Measurements from ENCODE around the gene HDAC7. TPM values are rescaled to one million over a fixed set of nuclear protein-coding genes. Genes with fewer than 3 reads are reported as not detected.

HDAC7 gene
- polyA plus RNA-seq, 1 experiment: 67.0 TPM

- POLR2A ChIA-PET: interaction anchor here (0.6 kb wide), 1 partner anchor 64 kb away, joined by 4 read pairs; no protein-coding TSS in a partner anchor
- CTCF ChIA-PET: interaction anchor here (0.9 to 3.4 kb wide), 2 partner anchors 11 to 134 kb away, joined by 3 to 18 read pairs; no protein-coding TSS in a partner anchor
- TF ChIP-seq, protein P1, sequence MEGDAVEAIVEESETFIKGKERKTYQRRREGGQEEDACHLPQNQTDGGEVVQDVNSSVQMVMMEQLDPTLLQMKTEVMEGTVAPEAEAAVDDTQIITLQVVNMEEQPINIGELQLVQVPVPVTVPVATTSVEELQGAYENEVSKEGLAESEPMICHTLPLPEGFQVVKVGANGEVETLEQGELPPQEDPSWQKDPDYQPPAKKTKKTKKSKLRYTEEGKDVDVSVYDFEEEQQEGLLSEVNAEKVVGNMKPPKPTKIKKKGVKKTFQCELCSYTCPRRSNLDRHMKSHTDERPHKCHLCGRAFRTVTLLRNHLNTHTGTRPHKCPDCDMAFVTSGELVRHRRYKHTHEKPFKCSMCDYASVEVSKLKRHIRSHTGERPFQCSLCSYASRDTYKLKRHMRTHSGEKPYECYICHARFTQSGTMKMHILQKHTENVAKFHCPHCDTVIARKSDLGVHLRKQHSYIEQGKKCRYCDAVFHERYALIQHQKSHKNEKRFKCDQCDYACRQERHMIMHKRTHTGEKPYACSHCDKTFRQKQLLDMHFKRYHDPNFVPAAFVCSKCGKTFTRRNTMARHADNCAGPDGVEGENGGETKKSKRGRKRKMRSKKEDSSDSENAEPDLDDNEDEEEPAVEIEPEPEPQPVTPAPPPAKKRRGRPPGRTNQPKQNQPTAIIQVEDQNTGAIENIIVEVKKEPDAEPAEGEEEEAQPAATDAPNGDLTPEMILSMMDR (IDR thresholded peaks at IDR 0.05; ENCODE audit: insufficient read depth, low read depth, low read length): no peak
- DNase-seq (ENCODE audit: low read depth): no peak
- H3K27me3 ChIP-seq (ENCODE audit: control insufficient read depth, insufficient read depth, low read length): no peaks in the 10 kb centered on the region
- peaks cover 21% of the 10 kb centered on the region for H3K36me3 ChIP-seq (ENCODE audit: control insufficient read depth, insufficient read depth, low read length)
- no peak overlapping the region for H3K4me3 ChIP-seq (ENCODE audit: low read depth, low read length)
These were observed 29.6 kb upstream of the HDAC7 start for GRCh38 chr12:47849261-47849660.

DNA sequence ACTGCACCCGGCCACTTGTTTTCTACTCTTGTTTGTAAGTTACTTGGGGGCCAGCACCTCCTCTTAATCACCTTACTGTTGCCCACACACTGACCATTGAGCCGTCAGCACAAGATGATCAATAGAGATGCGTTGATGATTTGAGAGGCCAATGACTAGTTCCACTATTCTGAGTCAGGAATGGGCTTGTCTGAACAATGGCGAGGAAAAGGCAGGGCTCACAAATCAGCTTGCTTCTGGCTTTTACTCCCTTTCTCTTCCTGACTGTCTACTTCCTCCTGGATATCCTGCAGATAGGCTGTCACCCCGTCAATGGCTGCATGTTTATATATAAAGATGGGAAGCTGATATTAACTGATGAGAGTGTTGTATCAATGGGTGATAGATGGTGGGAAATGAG lies 29.1 kb upstream of the HDAC7 start:
- Histone ChIP-seq H3K4me3 (ENCODE audit: low read depth, low read length) (no peak overlapping the region), H3K36me3 (ENCODE audit: control insufficient read depth, insufficient read depth, low read length) (peaks cover 21% of the 10 kb centered on the region), H3K27me3 (ENCODE audit: control insufficient read depth, insufficient read depth, low read length) (no peaks in the 10 kb centered on the region)
- ChIA-PET POLR2A (interaction anchor here (0.6 kb wide), 1 partner anchor 64 kb away, joined by 4 read pairs; no protein-coding TSS in a partner anchor), CTCF (interaction anchor here (0.9 to 3.4 kb wide), 3 partner anchors 10 to 134 kb away, joined by 3 to 18 read pairs (median 17); no protein-coding TSS in a partner anchor)
- TF ChIP-seq, protein P1 (IDR thresholded peaks at IDR 0.05; ENCODE audit: insufficient read depth, low read depth, low read length): no peak
- DNase-seq (ENCODE audit: low read depth): no peak

GRCh38 chr12:47846294-47846996 lies 26.7 kb upstream of the HDAC7 start:
- CTCF ChIA-PET: interaction anchor here (1.0 to 3.1 kb wide), 6 partner anchors 8 to 131 kb away, joined by 3 to 17 read pairs (median 3); partner anchors contain the start of gene TMEM106C
- Histone ChIP-seq H3K36me3 (ENCODE audit: control insufficient read depth, insufficient read depth, low read length) (peaks cover 18% of the 10 kb centered on the region), H3K27me3 (ENCODE audit: control insufficient read depth, insufficient read depth, low read length) (no peaks in the 10 kb centered on the region), H3K4me3 (ENCODE audit: low read depth, low read length) (no peak overlapping the region)
- POLR2A ChIA-PET: no interaction called here
- TF ChIP-seq, protein P1 (IDR thresholded peaks at IDR 0.05; ENCODE audit: insufficient read depth, low read depth, low read length): no peak
- DNase-seq (ENCODE audit: low read depth): no peak

- TF ChIP-seq, protein P1 (IDR thresholded peaks at IDR 0.05; ENCODE audit: insufficient read depth, low read depth, low read length): no peak
- H3K4me3 ChIP-seq (ENCODE audit: low read depth, low read length): no peak overlapping the region
- DNase-seq (ENCODE audit: low read depth): no peak
- no peaks in the 10 kb centered on the region for H3K27me3 ChIP-seq (ENCODE audit: control insufficient read depth, insufficient read depth, low read length)
- peaks cover 12% of the 10 kb centered on the region for H3K36me3 ChIP-seq (ENCODE audit: control insufficient read depth, insufficient read depth, low read length)
- ChIA-PET CTCF (interaction anchor here (1.2 to 3.1 kb wide), 2 partner anchors 14 to 104 kb away, joined by 5 to 12 read pairs; no protein-coding TSS in a partner anchor), POLR2A (no interaction called here)
These were observed 25.4 kb upstream of the HDAC7 start for GRCh38 chr12:47845081-47845480.

DNA sequence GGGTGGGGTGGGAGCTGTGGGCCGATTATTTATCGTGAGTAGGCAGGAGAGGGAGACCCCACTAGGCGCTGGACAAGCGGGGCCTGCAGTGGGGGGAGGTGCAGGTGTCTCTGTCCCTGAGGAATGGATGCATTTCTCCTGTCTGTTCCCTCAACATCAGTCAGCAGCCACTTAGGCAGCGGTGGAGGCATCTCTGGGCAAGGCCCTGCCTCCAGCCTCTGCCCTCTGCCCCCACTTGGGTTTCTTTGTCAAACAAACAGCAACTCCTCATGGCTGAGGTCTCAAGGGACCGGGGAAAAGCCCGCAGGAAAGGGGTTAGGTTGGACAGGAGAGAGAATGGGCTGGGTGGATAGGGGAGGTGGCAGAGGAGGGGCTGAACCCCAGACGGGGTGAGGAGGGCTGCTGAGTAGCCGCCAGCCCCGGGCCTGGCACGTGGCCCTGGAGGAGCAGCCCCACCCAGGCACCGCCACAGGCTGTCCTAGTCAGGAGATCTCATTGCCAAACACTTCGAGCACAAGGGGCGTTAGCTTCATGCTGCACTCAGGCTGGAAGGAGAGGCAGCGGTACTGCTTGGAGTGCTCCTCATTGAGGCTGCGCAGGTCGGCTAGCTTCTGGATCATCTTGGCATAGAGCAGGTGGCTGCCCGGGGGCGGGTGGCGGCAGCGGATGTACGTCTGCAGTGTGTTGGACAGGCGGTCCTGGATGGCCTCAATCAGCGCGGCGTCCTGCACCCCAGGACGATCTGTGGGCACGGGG lies 24.7 kb upstream of the HDAC7 start:
- TF ChIP-seq, protein P1 (IDR thresholded peaks at IDR 0.05; ENCODE audit: insufficient read depth, low read depth, low read length): no peak
- H3K4me3 ChIP-seq (ENCODE audit: low read depth, low read length): no peak overlapping the region
- no peaks in the 10 kb centered on the region for H3K27me3 ChIP-seq (ENCODE audit: control insufficient read depth, insufficient read depth, low read length)
- H3K36me3 ChIP-seq (ENCODE audit: control insufficient read depth, insufficient read depth, low read length): peaks cover 12% of the 10 kb centered on the region
- DNase-seq (ENCODE audit: low read depth): no peak
- ChIA-PET CTCF (interaction anchor here (1.2 to 7.7 kb wide), 3 partner anchors 13 to 128 kb away, joined by 5 to 139 read pairs (median 12); no protein-coding TSS in a partner anchor), POLR2A (no interaction called here)
